HCT116 (cell line): ENCODE data around the gene PRSS1. TPM values are rescaled to one million over a fixed set of nuclear protein-coding genes. Genes with fewer than 3 reads are reported as not detected.

Source experiments
- ATAC-seq: fragments of 200-7000 bp; cut with Tn5 transposase; 2 replicates; pipeline ENCODE4 v1.9.1; 2020; ENCODE audit warnings: mild to moderate bottlenecking, moderate library complexity
- BruUV-seq: library from RNA; stranded (reverse); fragments of 400-500 nt; replicated peaks from 2 replicates; lab custom pipeline; 2021; lab: Mats Ljungman, UMichigan
- CTCF ChIA-PET: fragments of 300-600 bp; sonication (Branson Sonifier 250); formaldehyde crosslinking; loops from one replicate; lab custom pipeline; 2021; ENCODE audit warnings: antibody characterized with exemption; lab: Charles Lee
- POLR2A ChIA-PET: fragments of 300-600, 350-600 bp; sonication (Branson Sonifier 250); formaldehyde crosslinking; loops from one replicate; lab custom pipeline; 2021; ENCODE audit warnings: antibody characterized with exemption; lab: Charles Lee
- RAD21 ChIA-PET, 2 experiments: fragments of 300-600 bp; sonication (Branson Sonifier 250); formaldehyde crosslinking; loops; one replicate each; lab custom pipeline; 2023; ENCODE audit warnings: low total read pairs in 2 of 2; ENCODE audit not compliant: uncharacterized antibody in 2 of 2, unreplicated experiment in 2 of 2, low non-redundant PET in 1 of 2; lab: Charles Lee
- DNase-seq: peaks from one replicate; pipeline ENCODE4 v3.0.0-alpha.2; 2010; ENCODE audit warnings: low read depth, low spot score
- H2AFZ ChIP-seq: fragments of 200-600 bp; shearing (Covaris generic), sonication (generic); 2 replicates; pipeline ENCODE4 v1.6.1; 2017; ENCODE audit warnings: low read depth, mixed run types, mixed read lengths, antibody characterized with exemption, low read length; ENCODE audit not compliant: poor library complexity, severe bottlenecking
- H3K27ac ChIP-seq: 2 replicates; pipeline ENCODE4 v1.5.1; 2012; ENCODE audit warnings: low read depth, low read length
- H3K27me3 ChIP-seq: fragments of 200-600 bp; sonication (generic); 2 replicates; pipeline ENCODE4 v1.6.1; 2016; ENCODE audit warnings: mixed run types, low read length, mixed read lengths; ENCODE audit not compliant: insufficient read depth
- H3K36me3 ChIP-seq, 2 experiments: fragments of 200-500 bp in 1 of 2; fragments of 200-600 bp in 1 of 2; sonication (Bioruptor generic) in 1 of 2; sonication (generic) in 1 of 2; 2 replicates each; pipeline versions ENCODE4 v1.5.1 to v1.6.1; 2014 to 2016; ENCODE audit warnings: low read length in 2 of 2, inconsistent platforms in 1 of 2, mixed read lengths in 1 of 2, mixed run types in 1 of 2; ENCODE audit not compliant: insufficient read depth in 2 of 2, control insufficient read depth in 1 of 2
- H3K4me1 ChIP-seq, 2 experiments: fragments of 200-600 bp in 1 of 2; sonication (generic) in 1 of 2; 2 replicates each; pipeline versions ENCODE4 v1.5.1 to v1.6.1; 2012 to 2017; ENCODE audit warnings: low read length in 2 of 2, inconsistent platforms in 1 of 2, mild to moderate bottlenecking in 1 of 2, mixed read lengths in 1 of 2, mixed run types in 1 of 2, moderate library complexity in 1 of 2; ENCODE audit not compliant: insufficient read depth in 2 of 2, control insufficient read depth in 1 of 2
- H3K4me2 ChIP-seq: fragments of 200-600 bp; sonication (generic); 2 replicates; pipeline ENCODE4 v1.6.1; 2017; ENCODE audit warnings: mixed run types, low read length, mixed read lengths
- H3K4me3 ChIP-seq, 2 experiments: fragments of 200-600 bp in 1 of 2; sonication (generic) in 1 of 2; replicated peaks in 1 of 2; 2 replicates each; pipeline ENCODE4 v1.5.1; 2011 to 2016; ENCODE audit warnings: low read length in 2 of 2, control low read depth in 1 of 2, low read depth in 1 of 2, mild to moderate bottlenecking in 1 of 2, mixed read lengths in 1 of 2, mixed run types in 1 of 2
- H3K79me2 ChIP-seq: fragments of 200-600 bp; sonication (generic); 2 replicates; pipeline ENCODE4 v1.6.1; 2017; ENCODE audit warnings: mild to moderate bottlenecking, mixed run types, low read length, moderate library complexity, mixed read lengths; ENCODE audit not compliant: insufficient read depth
- H3K9ac ChIP-seq: fragments of 200-600 bp; sonication (generic); 2 replicates; pipeline ENCODE4 v1.6.1; 2016; ENCODE audit warnings: low read length, mixed read lengths
- H3K9me2 ChIP-seq: fragments of 200-600 bp; sonication (generic), shearing (Covaris generic); 2 replicates; pipeline ENCODE4 v1.6.1; 2017; ENCODE audit warnings: mixed run types, mild to moderate bottlenecking, moderate library complexity; ENCODE audit not compliant: insufficient read depth
- H3K9me3 ChIP-seq, 2 experiments: fragments of 200-500 bp in 1 of 2; fragments of 200-600 bp in 1 of 2; sonication (Bioruptor generic) in 1 of 2; sonication (generic) in 1 of 2; 2 replicates each; pipeline ENCODE4 v1.6.1; 2014 to 2017; ENCODE audit warnings: low read length in 2 of 2, mixed read lengths in 2 of 2, inconsistent platforms in 1 of 2, low read depth in 1 of 2, mild to moderate bottlenecking in 1 of 2, mixed run types in 1 of 2, moderate library complexity in 1 of 2; ENCODE audit not compliant: control insufficient read depth in 1 of 2, insufficient read depth in 1 of 2
- H4K20me1 ChIP-seq: fragments of 200-600 bp; sonication (generic), shearing (Covaris generic); 2 replicates; pipeline ENCODE4 v1.6.1; 2017; ENCODE audit warnings: mixed run types, mild to moderate bottlenecking, moderate library complexity; ENCODE audit not compliant: insufficient read depth
- ELF1 ChIP-seq: IDR thresholded peaks from 2 replicates; pipeline ENCODE4 v1.6.1; 2012; ENCODE audit warnings: low read depth, borderline replicate concordance
- EZH2 ChIP-seq: fragments of 200-600 bp; sonication (generic); IDR thresholded peaks from 2 replicates; pipeline ENCODE4 v1.6.1; 2017; ENCODE audit warnings: antibody characterized with exemption, mixed run types
- FOSL1 ChIP-seq: IDR thresholded peaks from 2 replicates; pipeline ENCODE4 v1.6.1; 2012; ENCODE audit warnings: low read depth
- JUND ChIP-seq: IDR thresholded peaks from 2 replicates; pipeline ENCODE4 v1.6.1; 2012
- POLR2A ChIP-seq: IDR thresholded peaks from 2 replicates; pipeline ENCODE4 v1.7.0; 2011; ENCODE audit warnings: borderline replicate concordance; ENCODE audit not compliant: insufficient read depth, insufficient read length; ENCODE audit errors: extremely low read depth
- RAD21 ChIP-seq: IDR thresholded peaks from 2 replicates; pipeline ENCODE4 v1.6.1; 2012; ENCODE audit warnings: low read depth, mild to moderate bottlenecking
- SP1 ChIP-seq: IDR thresholded peaks from 2 replicates; pipeline ENCODE4 v1.6.1; 2012; ENCODE audit warnings: low read depth
- SRF ChIP-seq: IDR thresholded peaks from 2 replicates; pipeline ENCODE4 v1.6.1; 2012; ENCODE audit warnings: low read depth
- intact Hi-C: fragments of 100-400 bp; cut with micrococcal nuclease; formaldehyde crosslinking; loops from 2 replicates; pipeline ENCODE4 v1.10.0; 2022
- total RNA-seq: library from RNA; stranded (reverse); gene quantifications from one replicate; pipeline ENCODE4 v1.2.1, GENCODE V29; 2021; ENCODE audit not compliant: unreplicated experiment
- TF ChIP-seq, protein P1 (sequence below): IDR thresholded peaks from 2 replicates; pipeline ENCODE4 v1.6.1; 2012
- TF ChIP-seq, protein P2 (sequence below): IDR thresholded peaks from 2 replicates; pipeline ENCODE4 v1.6.1; 2011; ENCODE audit warnings: mild to moderate bottlenecking, low read length, moderate library complexity; ENCODE audit not compliant: insufficient replicate concordance; ENCODE audit errors: extremely low read depth
- TF ChIP-seq, protein P3 (sequence below): IDR thresholded peaks from 2 replicates; pipeline ENCODE4 v1.6.1; 2012

PRSS1 gene
- total RNA-seq, 1 experiment from 2014 or later: 14.6 TPM

DNA sequence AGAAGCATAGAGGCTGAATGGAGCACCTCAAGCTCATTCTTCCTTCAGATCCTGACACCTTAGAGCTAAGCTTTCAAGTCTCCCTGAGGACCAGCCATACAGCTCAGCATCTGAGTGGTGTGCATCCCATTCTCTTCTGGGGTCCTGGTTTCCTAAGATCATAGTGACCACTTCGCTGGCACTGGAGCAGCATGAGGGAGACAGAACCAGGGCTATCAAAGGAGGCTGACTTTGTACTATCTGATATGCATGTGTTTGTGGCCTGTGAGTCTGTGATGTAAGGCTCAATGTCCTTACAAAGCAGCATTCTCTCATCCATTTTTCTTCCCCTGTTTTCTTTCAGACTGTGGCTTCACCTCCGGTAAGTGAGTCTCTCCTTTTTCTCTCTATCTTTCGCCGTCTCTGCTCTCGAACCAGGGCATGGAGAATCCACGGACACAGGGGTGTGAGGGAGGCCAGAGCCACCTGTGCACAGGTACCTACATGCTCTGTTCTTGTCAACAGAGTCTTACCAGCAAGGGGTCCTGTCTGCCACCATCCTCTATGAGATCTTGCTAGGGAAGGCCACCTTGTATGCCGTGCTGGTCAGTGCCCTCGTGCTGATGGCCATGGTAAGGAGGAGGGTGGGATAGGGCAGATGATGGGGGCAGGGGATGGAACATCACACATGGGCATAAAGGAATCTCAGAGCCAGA is 52.5 kb downstream of the PRSS1 start (continued):
- TF ChIP-seq, protein P1, sequence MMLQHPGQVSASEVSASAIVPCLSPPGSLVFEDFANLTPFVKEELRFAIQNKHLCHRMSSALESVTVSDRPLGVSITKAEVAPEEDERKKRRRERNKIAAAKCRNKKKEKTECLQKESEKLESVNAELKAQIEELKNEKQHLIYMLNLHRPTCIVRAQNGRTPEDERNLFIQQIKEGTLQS: no peak
- TF ChIP-seq, protein P2, sequence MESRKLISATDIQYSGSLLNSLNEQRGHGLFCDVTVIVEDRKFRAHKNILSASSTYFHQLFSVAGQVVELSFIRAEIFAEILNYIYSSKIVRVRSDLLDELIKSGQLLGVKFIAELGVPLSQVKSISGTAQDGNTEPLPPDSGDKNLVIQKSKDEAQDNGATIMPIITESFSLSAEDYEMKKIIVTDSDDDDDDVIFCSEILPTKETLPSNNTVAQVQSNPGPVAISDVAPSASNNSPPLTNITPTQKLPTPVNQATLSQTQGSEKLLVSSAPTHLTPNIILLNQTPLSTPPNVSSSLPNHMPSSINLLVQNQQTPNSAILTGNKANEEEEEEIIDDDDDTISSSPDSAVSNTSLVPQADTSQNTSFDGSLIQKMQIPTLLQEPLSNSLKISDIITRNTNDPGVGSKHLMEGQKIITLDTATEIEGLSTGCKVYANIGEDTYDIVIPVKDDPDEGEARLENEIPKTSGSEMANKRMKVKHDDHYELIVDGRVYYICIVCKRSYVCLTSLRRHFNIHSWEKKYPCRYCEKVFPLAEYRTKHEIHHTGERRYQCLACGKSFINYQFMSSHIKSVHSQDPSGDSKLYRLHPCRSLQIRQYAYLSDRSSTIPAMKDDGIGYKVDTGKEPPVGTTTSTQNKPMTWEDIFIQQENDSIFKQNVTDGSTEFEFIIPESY: no peak
- TF ChIP-seq EZH2: no peak
- no peak for TF ChIP-seq RAD21
- TF ChIP-seq FOSL1: no peak

DNA sequence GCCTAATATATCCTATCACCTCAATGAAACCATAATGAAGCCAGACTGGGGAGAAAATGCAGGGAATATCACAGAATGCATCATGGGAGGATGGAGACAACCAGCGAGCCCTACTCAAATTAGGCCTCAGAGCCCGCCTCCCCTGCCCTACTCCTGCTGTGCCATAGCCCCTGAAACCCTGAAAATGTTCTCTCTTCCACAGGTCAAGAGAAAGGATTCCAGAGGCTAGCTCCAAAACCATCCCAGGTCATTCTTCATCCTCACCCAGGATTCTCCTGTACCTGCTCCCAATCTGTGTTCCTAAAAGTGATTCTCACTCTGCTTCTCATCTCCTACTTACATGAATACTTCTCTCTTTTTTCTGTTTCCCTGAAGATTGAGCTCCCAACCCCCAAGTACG is 53.0 kb downstream of the PRSS1 start:
- Histone ChIP-seq H3K4me1 (no peaks in the 10 kb centered on the region), H3K79me2 (no peaks in the 10 kb centered on the region), H3K27ac (no peak overlapping the region), H3K9me3 (no peaks in the 10 kb centered on the region), H3K9ac (no peak overlapping the region)
- intact Hi-C loops: no loop called here
- no peak for DNase-seq
- RAD21 ChIA-PET: no interaction called here
- TF ChIP-seq SRF (no peak), POLR2A (no peak), ELF1 (no peak), JUND (no peak), SP1 (no peak)
- TF ChIP-seq, protein P3, sequence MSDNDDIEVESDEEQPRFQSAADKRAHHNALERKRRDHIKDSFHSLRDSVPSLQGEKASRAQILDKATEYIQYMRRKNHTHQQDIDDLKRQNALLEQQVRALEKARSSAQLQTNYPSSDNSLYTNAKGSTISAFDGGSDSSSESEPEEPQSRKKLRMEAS: no peak
- TF ChIP-seq, all 23 proteins: peak for 0
- Histone ChIP-seq H3K9me2 (no peaks in the 10 kb centered on the region), H3K36me3 (no peaks in the 10 kb centered on the region), H2AFZ (no peak overlapping the region), H3K27me3 (peaks cover 8% of the 10 kb centered on the region; the same call in 1 of the 2 replicates), H3K4me3 (no peak overlapping the region), H4K20me1 (no peaks in the 10 kb centered on the region), H3K4me2 (no peak overlapping the region)
- CTCF ChIA-PET: no interaction called here
- POLR2A ChIA-PET: no interaction called here
- no TSS peak for BruUV-seq
- ATAC-seq: no peak

Other genes starting within 250 kb of the PRSS1 start
- 36.8 TPM for gene PRSS2, start 21.5 kb downstream of the PRSS1 start, total RNA-seq
- 12.6 TPM for gene EPHB6, start 105.6 kb downstream of the PRSS1 start, total RNA-seq
- 1.7 TPM for gene TRPV6, start 136.3 kb downstream of the PRSS1 start, total RNA-seq
- gene TRPV5, start 184.3 kb downstream of the PRSS1 start, total RNA-seq: not detected
- gene LLCFC1, start 190.0 kb downstream of the PRSS1 start, total RNA-seq: not detected
- gene KEL, start 212.9 kb downstream of the PRSS1 start, total RNA-seq: 0.91 TPM